ENCODE data around the gene ALDH1B1. TPM values are rescaled to one million over a fixed set of nuclear protein-coding genes. Genes with fewer than 3 reads are reported as not detected.
"Not testable (repeated sequence)": the region's sequence is repeated elsewhere in the genome, so short reads cannot be mapped to it uniquely, and the experiment has no call there.

Gene ALDH1B1
- total RNA-seq, 4 donors from 2014 or later: 7.9 to 15.3 (median 11.0) TPM

- peak overlapping the region; percentile 48 to 90 (median 78) for H3K4me3 ChIP-seq
- WGBS, 2 donors: 6 to 8% methylated on average over 5 to 9 of the region's 9 CpGs
- no peaks in the 10 kb centered on the region for H3K9me3 ChIP-seq
- peak overlapping the region in 3 of 4 donors; percentile 8 to 78 (median 69) for H3K27ac ChIP-seq
- H3K4me1 ChIP-seq: peaks cover 0 to 35% (median 11%) of the 10 kb centered on the region in 4 donors
- no peak for DNase-seq (ENCODE audit: low spot score in 2 of 2)
- no peaks in the 10 kb centered on the region for H3K27me3 ChIP-seq
- TF ChIP-seq EP300 (IDR thresholded peaks at IDR 0.05) (no peak), POLR2A (IDR thresholded peaks at IDR 0.05) (no peak), CTCF (IDR thresholded peaks at IDR 0.05) (no peak)
- peaks cover 0 to 28% (median 2%) of the 10 kb centered on the region in 3 donors for H3K36me3 ChIP-seq
Measured at GRCh38 chr9:38393128-38393796, 760 bp downstream of the ALDH1B1 start.

GRCh38 chr9:38394416-38394815 lies 1.9 kb downstream of the ALDH1B1 start:
- Histone ChIP-seq H3K36me3 (peaks cover 0 to 37% (median 2%) of the 10 kb centered on the region in 3 donors), H3K27me3 (no peaks in the 10 kb centered on the region), H3K4me1 (peaks cover 0 to 24% (median 8%) of the 10 kb centered on the region in 4 donors), H3K9me3 (no peaks in the 10 kb centered on the region), H3K4me3 (no peak overlapping the region), H3K27ac (no peak overlapping the region)
- no peak for DNase-seq (ENCODE audit: low spot score in 2 of 2)
- WGBS, 2 donors: 84% methylated on average over 9 of the region's 9 CpGs
- TF ChIP-seq POLR2A (IDR thresholded peaks at IDR 0.05) (no peak), EP300 (IDR thresholded peaks at IDR 0.05) (no peak), CTCF (IDR thresholded peaks at IDR 0.05) (no peak)

GRCh38 chr9:38395653-38396370 lies 3.3 kb downstream of the ALDH1B1 start:
- Histone ChIP-seq H3K4me3 (no peak overlapping the region), H3K27me3 (no peaks in the 10 kb centered on the region), H3K9me3 (no peaks in the 10 kb centered on the region), H3K4me1 (peaks cover 0 to 26% (median 8%) of the 10 kb centered on the region in 4 donors), H3K36me3 (peaks cover 0 to 37% (median 2%) of the 10 kb centered on the region in 3 donors), H3K27ac (no peak overlapping the region)
- DNase-seq (ENCODE audit: low spot score in 2 of 2): no peak
- TF ChIP-seq POLR2A (IDR thresholded peaks at IDR 0.05) (no peak), CTCF (IDR thresholded peaks at IDR 0.05) (no peak), EP300 (IDR thresholded peaks at IDR 0.05) (no peak)
- 88 to 92% methylated on average over 13 to 29 of the region's 30 CpGs for WGBS, 2 donors

- WGBS, 2 donors: 82 to 98% methylated on average over 8 of the region's 10 CpGs
- Histone ChIP-seq H3K27ac (no peak overlapping the region), H3K36me3 (peaks cover 0 to 37% (median 2%) of the 10 kb centered on the region in 3 donors), H3K4me1 (peaks cover 0 to 26% (median 8%) of the 10 kb centered on the region in 4 donors), H3K27me3 (no peaks in the 10 kb centered on the region), H3K4me3 (no peak overlapping the region), H3K9me3 (no peaks in the 10 kb centered on the region)
- TF ChIP-seq EP300 (IDR thresholded peaks at IDR 0.05): no peak
- no peak for TF ChIP-seq CTCF (IDR thresholded peaks at IDR 0.05)
- TF ChIP-seq POLR2A (IDR thresholded peaks at IDR 0.05): no peak
- no peak for DNase-seq (ENCODE audit: low spot score in 2 of 2)
Measured at GRCh38 chr9:38396371-38396671, 3.8 kb downstream of the ALDH1B1 start.

GRCh38 chr9:38399191-38399590 lies 6.7 kb downstream of the ALDH1B1 start:
- not testable (repeated sequence) for DNase-seq (ENCODE audit: low spot score in 2 of 2); H3K4me1 ChIP-seq; H3K9me3 ChIP-seq; H3K4me3 ChIP-seq; H3K27me3 ChIP-seq; H3K27ac ChIP-seq
- H3K36me3 ChIP-seq: peaks cover 0 to 37% (median 2%) of the 10 kb centered on the region in 3 donors
- 91% methylated on average over 1 of the region's 1 CpG for WGBS, 2 donors

Data from tibial nerve (tissue), 4 donors.